Brain microvascular endothelial cell (primary cell): ENCODE measurements around the gene OR10G6.
"Not testable (repeated sequence)": the region's sequence is repeated elsewhere in the genome, so short reads cannot be mapped to it uniquely, and the experiment has no call there.

Source experiments
- DNase-seq: peaks from one replicate; pipeline ENCODE4 v3.0.0-alpha.2; 2020
- H3K27ac ChIP-seq: fragments of 250-450 bp; sonication (Bioruptor Pico); 2 replicates; pipeline ENCODE4 v1.5.1; 2020; ENCODE audit warnings: mild to moderate bottlenecking, moderate library complexity
- H3K27me3 ChIP-seq: fragments of 250-450 bp; sonication (Bioruptor Pico); replicated peaks from 2 replicates; pipeline ENCODE4 v1.5.1; 2020; ENCODE audit warnings: mild to moderate bottlenecking
- H3K36me3 ChIP-seq: fragments of 250-450 bp; sonication (Bioruptor Pico); replicated peaks from 2 replicates; pipeline ENCODE4 v1.5.1; 2020; ENCODE audit warnings: mild to moderate bottlenecking
- H3K4me3 ChIP-seq: 2 replicates; pipeline ENCODE4 v1.5.1; 2011; ENCODE audit warnings: low read depth, mild to moderate bottlenecking, control low read depth, low read length, moderate library complexity
- CTCF ChIP-seq: IDR thresholded peaks from 2 replicates; pipeline ENCODE4 v1.5.1; 2011; ENCODE audit warnings: low read depth, mild to moderate bottlenecking, moderate library complexity, low read length, control low read depth, inconsistent platforms; ENCODE audit errors: missing control alignments
- in situ Hi-C: cut with HindIII; loops from 2 replicates; pipeline ENCODE4 v1.10.0; 2017; ENCODE audit warnings: low sequenced_read_pairs, low pct_ligation_motif_present

Gene OR10G6

GRCh38 chr11:123995119-123995518, at the start of gene OR10G6:
Gene OR10G6, minus strand, starts transcription at chr11:123995161. Its CDS starts 0 bp downstream, at chr11:123995161.
- H3K36me3 ChIP-seq = no peaks in the 10 kb centered on the region
- no peak within 1 kb of the TSS for H3K4me3 ChIP-seq
- DNase-seq = no peak
- H3K27ac ChIP-seq = no peak within 1 kb of the TSS
- H3K27me3 ChIP-seq = no peaks in the 10 kb centered on the region
- in situ Hi-C loops = no loop called here
- TF ChIP-seq CTCF = no peak

GRCh38 chr11:124043420-124043819, 48.5 kb upstream of the OR10G6 start:
- TF ChIP-seq CTCF = no peak
- in situ Hi-C loops = no loop called here
- Histone ChIP-seq H3K27ac (no peak overlapping the region), H3K36me3 (no peaks in the 10 kb centered on the region), H3K4me3 (no peak overlapping the region), H3K27me3 (no peaks in the 10 kb centered on the region)
- DNase-seq = no peak

GRCh38 chr11:124041254-124041653, 46.3 kb upstream of the OR10G6 start, which contains the start of gene OR10G7:
Gene OR10G7, minus strand, starts transcription at chr11:124041325. Its CDS starts 2,324 bp downstream, at chr11:124039001.
- no peak for DNase-seq
- TF ChIP-seq CTCF = no peak
- in situ Hi-C loops = no loop called here
- Histone ChIP-seq H3K27ac (no peak within 1 kb of the TSS), H3K4me3 (no peak within 1 kb of the TSS), H3K27me3 (no peaks in the 10 kb centered on the region), H3K36me3 (no peaks in the 10 kb centered on the region)

GRCh38 chr11:124039557-124039956, 44.6 kb upstream of the OR10G6 start:
- Histone ChIP-seq H3K36me3 (no peaks in the 10 kb centered on the region), H3K27ac (no peak overlapping the region), H3K4me3 (no peak overlapping the region), H3K27me3 (no peaks in the 10 kb centered on the region)
- no peak for DNase-seq
- no peak for TF ChIP-seq CTCF
- in situ Hi-C loops = no loop called here

- H3K27me3 ChIP-seq = no peaks in the 10 kb centered on the region
- no peak for TF ChIP-seq CTCF
- H3K27ac ChIP-seq = no peak overlapping the region
- in situ Hi-C loops = no loop called here
- DNase-seq = no peak
- H3K36me3 ChIP-seq = no peaks in the 10 kb centered on the region
- H3K4me3 ChIP-seq = no peak overlapping the region
Observed at GRCh38 chr11:124036666-124037065, 41.7 kb upstream of the OR10G6 start.

- in situ Hi-C loops = no loop called here
- Histone ChIP-seq H3K27me3 (no peaks in the 10 kb centered on the region), H3K4me3 (no peak within 1 kb of the TSS), H3K36me3 (no peaks in the 10 kb centered on the region), H3K27ac (no peak within 1 kb of the TSS)
- no peak for TF ChIP-seq CTCF
- no peak for DNase-seq
Observed at GRCh38 chr11:124026498-124026897, 31.5 kb upstream of the OR10G6 start, which contains the start of gene OR10G8. Gene OR10G8, plus strand, starts transcription at chr11:124026798. Its CDS starts 2,825 bp downstream, at chr11:124029623.

GRCh38 chr11:124015837-124016236, 20.9 kb upstream of the OR10G6 start:
- H3K27ac ChIP-seq, in situ Hi-C loops: not testable (repeated sequence)

More at GRCh38 chr11:124015837-124016236, 20.9 kb upstream of the OR10G6 start:
- H3K36me3 ChIP-seq, H3K27me3 ChIP-seq, H3K4me3 ChIP-seq, DNase-seq: not testable (repeated sequence)
